ENCODE data around the gene LTK.

- TF ChIP-seq CTCF (IDR thresholded peaks at IDR 0.05; ENCODE audit: insufficient read depth, low read length) (no peak), SPI1 (IDR thresholded peaks at IDR 0.05; ENCODE audit: borderline replicate concordance, low read depth) (no peak), POLR2AphosphoS5 (IDR thresholded peaks at IDR 0.05; ENCODE audit: low read depth) (no peak)
Observed at GRCh38 chr15:41544650-41545015, 31.0 kb upstream of the LTK start.
